Suprapubic skin (tissue), 3 donors: ENCODE results near the gene GRK5.

Source experiments
- POLR2A ChIP-seq, 2 donors: fragments of 450-650 bp; IDR thresholded peaks; one replicate each; pipeline ENCODE4 v1.6.1; 2017; ENCODE audit warnings: antibody characterized with exemption in 2 of 2, mild to moderate bottlenecking in 2 of 2, moderate library complexity in 2 of 2
- TF ChIP-seq, protein P1 (sequence below), 2 donors: fragments of 200-600 bp in 1 of 2; fragments of 450-650 bp in 1 of 2; sonication (generic) in 1 of 2; IDR thresholded peaks; one replicate each; pipeline ENCODE4 v1.5.1; 2016 to 2019; ENCODE audit warnings: antibody characterized with exemption in 2 of 2, mild to moderate bottlenecking in 1 of 2, moderate library complexity in 1 of 2

DNA sequence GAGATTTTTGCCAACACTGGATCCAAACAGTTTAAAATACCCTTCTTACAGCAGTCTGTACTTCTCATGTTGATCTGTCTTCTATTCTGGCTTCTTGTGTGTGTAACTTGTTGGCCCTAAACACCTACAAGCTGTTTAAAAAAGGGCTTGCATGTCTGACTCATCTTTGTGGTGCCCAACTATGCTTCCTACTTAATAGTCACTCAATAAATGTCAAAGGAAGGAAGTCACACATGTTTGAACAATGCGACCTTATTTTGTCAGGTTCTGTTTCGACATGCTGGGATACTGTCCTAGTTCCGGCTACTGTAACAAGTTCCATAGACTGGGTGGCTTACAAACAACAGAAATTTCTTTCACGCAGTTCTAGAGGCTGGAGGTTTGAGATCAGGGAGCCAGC lies 9.4 kb upstream of the GRK5 start:
- TF ChIP-seq, protein P1, sequence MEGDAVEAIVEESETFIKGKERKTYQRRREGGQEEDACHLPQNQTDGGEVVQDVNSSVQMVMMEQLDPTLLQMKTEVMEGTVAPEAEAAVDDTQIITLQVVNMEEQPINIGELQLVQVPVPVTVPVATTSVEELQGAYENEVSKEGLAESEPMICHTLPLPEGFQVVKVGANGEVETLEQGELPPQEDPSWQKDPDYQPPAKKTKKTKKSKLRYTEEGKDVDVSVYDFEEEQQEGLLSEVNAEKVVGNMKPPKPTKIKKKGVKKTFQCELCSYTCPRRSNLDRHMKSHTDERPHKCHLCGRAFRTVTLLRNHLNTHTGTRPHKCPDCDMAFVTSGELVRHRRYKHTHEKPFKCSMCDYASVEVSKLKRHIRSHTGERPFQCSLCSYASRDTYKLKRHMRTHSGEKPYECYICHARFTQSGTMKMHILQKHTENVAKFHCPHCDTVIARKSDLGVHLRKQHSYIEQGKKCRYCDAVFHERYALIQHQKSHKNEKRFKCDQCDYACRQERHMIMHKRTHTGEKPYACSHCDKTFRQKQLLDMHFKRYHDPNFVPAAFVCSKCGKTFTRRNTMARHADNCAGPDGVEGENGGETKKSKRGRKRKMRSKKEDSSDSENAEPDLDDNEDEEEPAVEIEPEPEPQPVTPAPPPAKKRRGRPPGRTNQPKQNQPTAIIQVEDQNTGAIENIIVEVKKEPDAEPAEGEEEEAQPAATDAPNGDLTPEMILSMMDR (IDR thresholded peaks at IDR 0.05) = no peak
- no peak for TF ChIP-seq POLR2A (IDR thresholded peaks at IDR 0.05)
